HG03280 (cell line): ENCODE measurements around the gene OSBPL3.

ENCODE experiments used
- ATAC-seq: cut with Tn5 transposase; IDR thresholded peaks from one replicate; pipeline ENCODE4 v1.9.1; 2021; ENCODE audit warnings: mild to moderate bottlenecking, moderate library complexity; ENCODE audit not compliant: unreplicated experiment

OSBPL3 gene

DNA sequence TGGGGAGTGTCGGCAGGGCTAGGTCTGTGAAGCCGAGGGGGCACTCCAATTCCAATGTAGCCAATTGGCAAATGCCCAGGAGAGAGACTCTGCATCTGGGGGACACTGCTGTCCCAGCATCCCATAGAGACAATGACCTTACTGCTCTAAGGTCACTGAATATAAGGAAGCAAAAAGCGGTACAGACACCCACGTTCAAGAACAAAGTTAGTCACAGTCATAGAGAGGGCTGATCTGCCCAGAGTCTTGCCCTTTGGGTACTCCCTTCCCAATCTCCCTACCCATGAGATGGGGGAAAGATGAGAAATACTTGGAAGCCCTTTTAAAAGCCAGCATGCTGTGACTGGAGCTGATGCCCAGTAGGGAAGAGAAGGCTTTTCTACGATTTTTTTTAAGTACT, 146.4 kb downstream of the OSBPL3 start:
- no peak for ATAC-seq

DNA sequence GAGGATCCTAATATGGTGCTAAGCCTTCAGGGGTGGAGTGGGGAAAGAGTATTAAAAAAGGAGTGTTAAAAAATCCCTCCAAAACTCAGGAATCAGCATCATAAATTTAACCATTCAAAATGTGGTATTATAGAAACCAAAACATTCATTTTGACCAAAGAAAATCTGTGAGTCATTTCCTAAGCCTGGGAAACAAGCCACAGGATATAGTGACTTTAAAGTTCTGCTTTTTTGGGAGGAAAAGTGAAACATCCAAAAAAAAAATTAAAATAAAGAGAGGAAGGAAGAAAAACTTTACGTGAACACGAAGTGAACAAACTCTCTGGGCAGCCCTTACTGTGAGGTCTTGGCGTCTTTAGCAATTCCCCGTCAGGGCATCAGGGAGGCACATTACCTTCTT, 148.7 kb downstream of the OSBPL3 start:
- no peak for ATAC-seq

DNA sequence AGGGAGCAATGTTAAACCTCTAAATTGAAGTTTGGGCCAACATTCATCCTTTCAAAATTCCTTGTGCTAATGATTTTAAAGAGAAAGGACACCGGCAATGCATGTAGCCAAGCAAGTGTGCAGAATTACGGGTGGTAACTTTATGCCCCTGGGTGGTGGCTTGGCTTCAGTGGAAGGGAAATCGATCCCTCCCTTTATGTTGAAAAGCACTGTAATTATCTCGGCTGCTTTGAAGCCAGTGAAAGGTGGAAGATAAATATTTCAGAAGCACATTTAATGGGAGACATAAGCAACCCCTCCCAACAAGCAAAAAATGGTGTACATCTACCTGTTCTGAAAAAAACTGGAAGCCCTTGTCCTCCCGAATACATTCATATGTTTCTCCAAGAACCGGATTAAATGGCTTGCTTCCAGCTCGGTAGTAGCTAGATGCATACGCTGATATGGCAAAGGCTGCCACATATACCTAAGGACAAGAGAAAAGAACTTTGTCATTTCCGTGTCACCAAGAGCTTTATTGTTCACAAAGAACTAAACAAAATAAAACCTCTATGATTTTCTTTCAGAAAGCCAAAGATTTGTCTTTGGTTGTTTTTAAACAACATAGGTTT, 149.4 kb downstream of the OSBPL3 start:
- ATAC-seq, result no peak

DNA sequence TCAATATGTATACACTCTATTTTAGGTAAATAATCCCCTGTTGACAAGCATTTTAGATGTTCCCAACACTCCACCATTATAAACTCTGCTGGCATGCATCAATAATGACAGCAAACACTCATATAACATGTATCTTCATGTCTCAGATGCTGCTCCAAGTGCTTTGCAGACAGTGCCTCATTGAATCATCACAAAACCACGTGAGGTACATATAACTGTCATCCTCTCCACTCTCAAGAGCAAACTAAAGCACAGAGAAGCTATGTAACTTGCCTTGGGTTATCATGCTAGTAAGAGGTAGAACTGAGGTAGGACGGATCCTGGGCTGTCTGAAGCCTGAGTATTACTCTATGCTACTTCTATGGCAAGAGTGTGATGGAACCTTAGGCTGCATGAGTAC, 150.2 kb downstream of the OSBPL3 start:
- no peak for ATAC-seq

DNA sequence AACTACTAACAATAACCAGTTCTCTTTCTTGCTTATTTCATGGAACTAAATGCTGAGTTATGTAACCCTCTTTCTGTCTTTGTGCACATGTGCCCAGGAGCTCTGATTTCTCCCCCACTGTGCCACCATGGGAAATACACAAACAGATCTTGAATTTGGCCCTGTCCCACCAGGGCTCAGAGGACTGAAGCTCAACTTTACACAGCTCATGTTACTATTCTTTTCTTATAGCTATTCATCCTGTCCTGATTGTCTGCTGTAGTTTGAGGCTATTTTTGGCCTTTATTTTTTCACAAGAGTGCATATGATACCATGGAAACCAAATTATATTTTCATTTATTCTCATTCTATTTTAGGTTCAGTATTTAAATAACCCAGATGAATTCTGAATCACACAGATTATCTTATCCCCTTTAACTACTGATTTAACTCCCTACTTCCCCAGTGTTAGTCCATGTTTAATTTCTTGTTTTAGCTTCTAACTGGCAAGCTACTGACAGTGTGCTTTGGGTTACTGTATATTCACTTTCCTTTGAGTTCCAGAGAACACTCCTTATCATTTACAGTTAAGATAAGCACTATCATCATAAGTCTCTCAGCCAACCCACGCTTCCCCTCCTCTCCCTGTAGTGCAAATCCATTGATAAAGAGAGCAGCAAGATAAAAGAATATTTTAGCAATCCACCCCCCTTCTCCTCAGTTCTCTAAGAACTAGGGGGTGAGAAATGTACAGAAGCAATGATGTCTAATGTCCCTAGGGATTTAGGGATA, 150.9 kb downstream of the OSBPL3 start:
- no peak for ATAC-seq

DNA sequence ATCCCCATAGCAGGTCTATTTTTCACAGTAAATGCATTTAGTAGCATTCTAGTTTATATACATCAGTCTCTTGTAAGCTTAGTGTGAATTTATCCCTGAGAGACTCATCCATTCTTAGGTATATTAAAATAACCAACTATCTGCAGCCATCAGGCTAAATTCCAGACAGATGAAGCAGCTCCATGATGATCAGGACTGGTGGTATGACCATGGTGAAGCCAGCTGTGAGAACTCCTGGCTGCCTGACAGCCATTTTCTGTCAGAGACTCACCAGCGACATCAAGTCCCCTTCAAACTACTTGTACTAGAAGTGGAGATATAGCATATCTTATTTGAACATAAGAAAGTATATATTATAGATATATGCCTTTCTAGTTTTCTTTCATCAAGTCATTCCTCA, 152.4 kb downstream of the OSBPL3 start:
- ATAC-seq, result no peak

DNA sequence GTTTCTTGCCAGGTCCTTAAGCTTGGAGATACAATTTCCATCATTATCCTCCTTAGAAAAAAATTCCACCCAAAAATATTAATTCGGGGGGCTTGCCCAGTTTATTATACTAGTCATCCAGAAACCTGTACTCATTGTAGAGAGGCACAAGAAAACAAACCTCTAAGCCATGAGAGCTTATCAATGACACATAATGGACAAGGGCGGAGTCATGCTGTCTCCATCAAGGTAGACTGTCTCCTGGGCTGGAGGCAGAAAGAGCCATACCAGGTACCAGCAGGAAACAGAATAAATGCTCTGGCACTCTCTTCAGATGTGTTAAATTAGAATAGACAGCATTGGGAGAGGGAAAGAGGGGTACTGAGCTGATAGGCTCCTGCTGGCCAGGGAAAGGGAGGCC, 153.0 kb downstream of the OSBPL3 start:
- ATAC-seq, result no peak

DNA sequence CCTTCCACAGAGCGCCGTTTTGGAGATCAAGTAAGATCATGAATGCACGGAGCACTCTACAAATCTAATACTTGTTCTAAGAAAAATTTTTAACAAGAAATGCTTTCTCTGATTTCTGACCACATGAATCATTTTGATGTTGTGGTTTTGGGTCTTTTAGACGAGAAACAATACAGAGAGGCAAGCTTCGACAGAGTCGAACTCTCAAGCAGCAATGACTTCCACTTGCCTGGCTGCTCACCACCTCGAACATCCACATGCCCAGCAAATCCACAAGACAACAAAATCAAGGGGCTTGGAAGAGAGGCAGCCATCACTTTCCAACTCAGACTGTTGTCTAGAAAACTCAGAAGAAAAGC, 153.3 kb downstream of the OSBPL3 start:
- no peak for ATAC-seq

DNA sequence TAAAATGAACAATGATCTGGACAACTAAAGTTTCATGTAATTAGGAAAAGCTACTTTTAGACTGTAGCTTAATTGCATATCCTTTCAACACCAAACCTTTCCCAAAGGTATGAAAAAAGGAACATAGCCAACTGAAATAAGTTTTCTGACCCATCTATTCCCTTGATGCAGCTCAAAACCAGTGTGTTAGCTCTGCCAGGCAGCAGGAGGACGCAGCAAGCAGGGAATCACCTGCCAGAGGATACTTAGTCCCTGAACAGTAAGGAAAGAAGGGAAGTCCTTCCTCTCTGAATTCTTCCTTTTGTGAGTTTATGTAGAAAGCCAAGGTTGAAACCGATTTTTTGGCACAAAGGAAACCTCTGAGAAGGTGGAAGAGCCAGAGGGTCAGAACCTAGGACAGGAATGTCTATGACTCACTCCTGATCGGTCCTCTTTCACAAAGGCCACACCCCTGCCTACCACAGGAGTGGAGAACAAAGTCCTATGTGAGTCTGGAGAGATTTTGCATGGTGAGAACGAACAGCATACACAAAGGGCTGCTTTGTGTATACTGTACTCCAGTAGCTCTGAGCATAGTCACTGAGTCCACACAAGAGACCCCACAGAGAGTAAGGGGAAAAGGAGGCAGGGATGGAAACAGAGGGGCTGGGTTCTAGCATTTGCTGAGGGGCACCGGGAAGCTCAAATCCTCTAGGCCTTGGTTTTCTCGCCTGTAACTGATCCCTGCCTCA, 153.9 kb downstream of the OSBPL3 start:
- no peak for ATAC-seq

DNA sequence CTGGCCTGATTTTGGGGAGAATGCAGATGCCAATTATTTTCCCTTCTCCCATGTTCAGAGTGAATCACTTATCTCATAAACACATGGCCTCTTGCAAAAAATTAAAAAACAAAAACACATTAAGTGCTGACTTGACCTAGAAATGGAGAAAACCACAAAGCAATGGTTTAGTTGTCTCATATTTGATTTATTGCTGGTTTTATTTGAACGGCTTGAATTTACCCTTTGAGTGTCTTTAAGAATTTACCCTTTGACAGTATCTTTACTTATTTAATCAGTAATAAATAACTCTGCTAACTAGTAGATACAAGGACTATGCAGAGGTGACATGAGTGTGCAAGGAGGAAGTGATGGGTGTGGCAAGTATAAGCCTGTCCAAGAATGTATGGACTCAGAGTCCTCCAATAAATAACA, 154.6 kb downstream of the OSBPL3 start:
- ATAC-seq, result no peak

DNA sequence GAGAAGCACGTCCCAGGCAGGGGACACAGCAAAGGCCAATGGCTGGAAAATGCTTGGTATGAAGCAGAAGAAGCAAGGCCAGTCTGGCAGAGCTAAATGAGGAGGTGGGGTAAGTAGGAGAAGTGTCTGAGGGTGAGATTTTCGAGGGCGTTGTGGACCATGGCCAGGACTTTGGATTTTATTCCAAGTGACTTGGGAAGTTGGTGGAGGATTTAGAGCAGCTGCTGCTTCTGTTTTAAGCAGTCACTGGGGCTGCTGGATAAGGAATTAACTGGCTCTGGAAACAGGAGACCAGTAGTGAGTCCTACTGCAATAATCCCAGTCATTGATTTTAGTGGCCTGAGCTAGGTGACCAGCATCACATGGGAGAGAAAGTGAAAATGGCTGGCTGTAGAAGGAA, 155.1 kb downstream of the OSBPL3 start:
- ATAC-seq, result no peak

DNA sequence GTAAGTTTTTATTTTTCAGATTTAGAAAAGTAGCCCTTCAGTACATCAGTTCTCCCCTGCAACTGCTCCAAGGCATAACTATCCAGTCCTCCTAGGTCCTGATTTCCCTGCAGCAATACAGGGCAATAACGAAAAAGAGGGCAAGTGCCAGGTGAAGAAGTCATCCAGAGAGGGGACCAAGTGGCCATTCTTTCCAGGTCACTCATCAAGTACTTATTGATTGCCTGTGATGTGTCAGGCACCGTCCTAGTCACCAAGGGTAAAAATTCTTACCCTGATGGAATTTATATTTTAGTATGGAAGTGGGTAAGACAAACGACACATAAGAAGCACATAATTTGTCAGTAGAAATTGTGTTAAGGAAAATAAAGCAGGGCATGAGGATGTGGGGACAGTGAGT, 155.6 kb downstream of the OSBPL3 start:
- ATAC-seq, result no peak

DNA sequence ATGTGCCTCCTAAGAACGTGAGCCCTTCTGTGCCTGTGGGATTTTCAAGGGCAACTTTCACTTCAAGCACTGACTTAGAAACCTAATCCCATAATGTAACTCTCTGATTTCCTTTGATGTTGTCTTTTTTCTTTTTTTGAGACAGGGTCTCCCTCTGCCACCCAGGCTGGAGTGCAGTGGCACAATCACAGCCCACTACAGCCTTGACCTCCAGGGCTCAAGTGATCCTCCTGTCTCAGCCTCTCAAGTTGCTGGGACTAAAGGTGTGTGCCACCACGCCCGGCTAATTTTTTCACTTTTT, 158.3 kb downstream of the OSBPL3 start:
- ATAC-seq, result no peak

DNA sequence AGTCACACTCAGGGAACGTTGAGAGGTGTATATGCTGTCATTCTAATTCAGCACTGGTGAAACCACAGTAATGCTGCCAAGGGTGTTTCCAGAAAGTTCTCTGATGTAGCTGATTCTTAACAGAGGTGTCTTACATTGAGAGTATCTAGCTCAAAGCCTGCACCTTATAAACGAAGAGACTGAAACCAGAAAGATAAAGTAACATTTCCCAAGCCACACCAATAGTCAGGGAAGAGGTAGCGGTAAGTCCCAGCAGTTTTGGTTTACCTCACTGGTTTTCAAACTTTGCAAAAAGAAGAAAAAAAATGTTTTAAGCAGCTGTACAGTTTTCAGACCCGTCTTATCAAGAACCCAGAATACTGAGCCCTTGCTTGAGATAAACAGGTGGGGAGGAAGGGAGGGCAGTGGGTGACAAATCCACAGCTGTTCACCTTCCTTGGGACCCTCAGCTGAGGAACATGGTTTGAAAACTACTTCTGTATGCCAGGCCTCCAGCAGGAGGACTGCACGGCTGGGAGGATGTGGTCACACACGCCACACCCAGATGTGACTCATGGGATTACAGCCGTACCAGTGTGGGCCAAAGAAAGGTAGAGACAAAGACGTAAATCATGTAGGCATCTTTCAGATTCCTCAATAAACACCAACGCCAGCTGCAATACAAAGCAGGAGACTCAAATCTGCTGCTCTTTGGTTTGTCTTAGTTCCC, 158.8 kb downstream of the OSBPL3 start:
- ATAC-seq, result peak; percentile 76

DNA sequence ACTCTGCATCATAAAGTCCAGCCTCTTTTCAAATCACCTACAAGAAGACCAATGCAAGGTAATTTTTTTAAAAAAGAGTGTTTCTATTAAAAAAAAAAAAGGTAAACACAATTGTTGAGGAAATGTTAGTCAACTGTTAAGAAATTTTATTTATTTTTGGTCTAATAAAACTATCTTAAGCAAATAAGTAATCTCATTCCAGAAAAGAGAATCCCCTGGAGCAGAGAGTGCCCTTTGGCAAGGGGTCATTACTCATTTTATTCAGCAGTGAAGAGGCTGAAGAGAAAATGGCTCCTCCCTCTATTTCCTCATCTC, 159.3 kb downstream of the OSBPL3 start:
- no peak for ATAC-seq

DNA sequence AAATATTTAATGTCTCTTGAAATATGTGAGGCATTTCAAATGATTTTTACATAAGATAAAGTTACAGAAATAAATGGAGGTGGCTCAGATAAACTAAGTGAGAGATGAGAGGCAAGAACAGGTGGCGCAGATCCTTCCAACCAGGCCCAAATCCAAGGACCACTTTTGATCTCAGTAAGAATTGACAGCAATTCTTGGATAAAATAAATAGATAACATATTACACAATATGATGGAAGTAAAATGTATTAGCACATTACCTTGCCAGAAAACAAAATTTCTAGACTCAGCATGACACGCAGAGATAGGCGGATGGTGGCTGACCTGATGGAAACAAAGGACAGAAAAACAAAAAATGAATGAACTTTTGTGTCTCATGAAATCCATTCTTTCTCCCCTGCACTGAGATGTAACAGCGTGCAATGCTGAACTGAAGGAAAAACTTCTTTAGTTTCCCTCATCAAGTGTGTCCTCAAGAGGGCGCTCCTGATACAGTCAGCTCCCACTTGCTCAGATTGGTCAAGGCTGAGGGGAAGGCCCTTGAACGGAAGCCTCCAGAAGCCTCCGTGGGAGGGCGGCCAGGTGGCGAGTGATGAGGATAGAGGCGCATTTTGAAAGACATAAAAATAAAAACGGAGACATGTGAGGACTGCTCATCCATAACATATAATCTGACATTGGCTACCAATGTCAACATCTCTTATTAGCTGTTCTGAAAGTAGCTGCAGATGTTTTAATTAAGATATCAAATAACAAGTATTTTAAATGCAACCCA, 159.9 kb downstream of the OSBPL3 start:
- ATAC-seq, result peak; percentile 75

DNA sequence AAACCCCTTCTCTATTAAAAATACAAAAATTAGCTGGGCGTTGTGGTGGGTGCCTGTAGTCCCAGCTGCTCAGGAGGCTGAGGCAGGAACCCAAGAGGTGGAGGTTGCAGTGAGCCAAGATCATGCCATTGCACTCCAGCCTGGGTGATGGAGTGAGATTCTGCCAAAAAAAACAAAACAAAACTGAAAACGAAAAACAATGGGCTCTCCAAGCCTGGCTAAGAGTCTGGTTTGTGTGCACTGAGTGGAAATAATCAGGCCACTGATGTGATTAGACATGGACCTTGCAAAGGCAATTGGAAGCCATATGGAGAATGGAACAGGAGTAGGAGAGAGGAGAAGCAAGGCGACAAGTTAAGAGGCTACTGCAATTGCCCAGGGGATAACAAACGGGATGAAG, 162.6 kb downstream of the OSBPL3 start:
- no peak for ATAC-seq

DNA sequence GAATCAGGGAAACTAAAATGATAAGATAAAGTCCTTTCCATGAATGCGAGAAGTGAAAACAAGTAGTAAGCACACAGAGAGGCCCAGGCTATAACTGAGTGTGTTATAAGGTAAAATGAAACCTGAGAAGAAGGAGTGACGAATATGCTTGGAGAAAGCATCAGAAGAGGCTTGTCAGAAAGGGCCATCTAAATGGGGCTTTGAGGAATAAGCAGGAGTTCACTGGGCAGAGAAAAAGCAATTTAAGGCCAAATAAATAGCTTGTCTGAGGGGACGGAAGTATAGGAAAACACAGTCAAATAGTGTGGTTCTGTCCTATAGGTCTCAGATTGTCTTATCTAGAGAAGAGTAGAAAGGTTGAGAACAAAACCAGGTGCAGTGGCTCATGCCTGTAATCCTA, 163.1 kb downstream of the OSBPL3 start:
- ATAC-seq, result no peak

DNA sequence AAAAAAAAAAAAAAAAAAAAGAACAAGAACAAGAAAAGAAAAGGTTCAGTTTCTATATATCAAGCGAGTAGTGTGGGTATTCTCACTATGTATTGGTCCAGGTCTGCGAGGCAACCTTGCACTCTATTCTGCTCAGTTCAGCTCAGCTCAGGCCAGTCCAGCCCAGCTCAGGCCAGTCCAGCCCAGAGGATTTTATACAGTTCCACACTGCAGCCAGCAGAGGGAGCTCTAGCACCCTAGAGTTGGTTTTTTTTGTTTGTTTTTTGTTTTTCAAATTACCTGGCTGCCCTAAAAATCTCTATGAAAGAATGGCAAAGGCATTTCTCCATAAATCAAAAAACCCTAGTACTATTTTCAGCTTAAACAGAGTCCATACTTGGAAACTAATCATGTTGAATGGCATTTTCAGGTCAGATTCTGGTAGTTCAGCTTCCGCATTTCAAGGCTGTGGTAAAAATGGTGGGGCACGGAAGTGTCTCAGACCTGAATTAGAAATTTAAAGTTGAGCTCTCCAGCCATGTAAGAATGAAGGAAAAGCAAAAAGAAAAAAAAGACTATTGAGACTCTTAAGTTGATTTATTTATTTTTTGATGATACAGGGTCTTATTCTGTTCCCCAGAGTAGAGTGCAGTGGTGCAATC, 167.6 kb downstream of the OSBPL3 start:
- ATAC-seq, result peak; percentile 81

DNA sequence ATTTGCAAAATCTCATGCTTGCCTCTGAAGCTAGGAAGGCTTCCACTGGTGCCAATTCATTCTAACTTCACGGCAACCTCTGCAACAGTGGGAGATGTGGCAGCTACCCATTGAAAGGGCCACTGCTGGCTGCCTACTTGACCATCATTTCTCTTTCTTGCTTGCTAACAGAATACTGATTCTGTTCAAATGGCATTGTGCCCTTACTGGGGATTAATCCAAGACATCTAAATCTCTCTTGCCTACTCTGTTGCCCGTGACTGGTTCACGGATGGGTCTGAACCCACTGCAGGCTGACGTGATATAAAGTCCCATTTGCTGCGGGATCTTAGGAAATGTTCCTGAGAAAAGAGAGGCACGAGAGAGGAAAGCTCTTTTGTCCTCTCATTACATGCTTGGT, 171.5 kb downstream of the OSBPL3 start:
- no peak for ATAC-seq

DNA sequence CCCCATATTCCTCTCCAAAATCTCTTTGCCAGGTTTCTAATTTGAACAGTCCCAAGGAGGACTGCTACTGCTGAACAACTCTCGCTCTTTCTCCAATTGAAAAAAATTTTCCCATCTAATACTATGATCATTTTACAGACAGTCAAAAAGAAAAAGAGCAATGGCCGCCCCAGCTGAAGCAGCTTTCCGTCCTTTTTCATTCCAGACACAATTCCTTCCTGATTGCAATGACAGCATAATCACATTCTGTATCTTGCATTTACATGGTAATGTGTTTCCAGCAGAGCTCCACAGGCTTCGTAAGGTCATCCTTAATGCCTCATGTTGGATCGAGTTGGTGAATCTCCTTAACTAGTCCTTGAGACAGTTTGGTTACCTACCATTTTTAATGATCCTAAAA, 177.7 kb downstream of the OSBPL3 start:
- no peak for ATAC-seq
